ENCODE results near the gene TMEM131. TPM values are rescaled to one million over a fixed set of nuclear protein-coding genes. Genes with fewer than 3 reads are reported as not detected.

The TMEM131 gene
- total and polyA plus RNA-seq, 7 donors = 4.8 to 37.5 (median 24.3) TPM

DNA sequence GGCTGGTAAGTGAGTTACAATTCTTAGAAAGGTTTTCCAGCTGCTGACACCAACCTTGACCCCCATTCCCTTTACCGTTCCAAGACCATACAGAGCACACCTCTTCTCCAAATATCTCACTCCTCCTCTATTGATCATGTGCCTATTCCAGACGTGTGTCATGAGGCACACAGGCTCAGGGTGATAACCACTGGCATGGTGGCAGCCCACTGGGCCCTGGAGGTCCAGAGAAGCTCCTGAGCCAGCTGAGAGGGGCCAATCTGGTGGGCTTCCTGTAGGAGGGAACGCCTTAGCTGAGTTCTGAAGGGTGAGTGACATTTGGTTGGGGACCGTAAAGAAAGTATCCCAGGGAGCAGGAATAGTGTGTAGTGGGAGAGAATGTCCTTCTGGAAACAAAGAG, 254.1 kb downstream of the TMEM131 start:
- DNase-seq = no peak
- 72 to 84% methylated on average over 4 of the region's 4 CpGs for WGBS, 2 donors

GRCh38 chr2:97741251-97741650, 254.5 kb downstream of the TMEM131 start:
- no peak for TF ChIP-seq POLR2A (IDR thresholded peaks at IDR 0.05)
- no peak for TF ChIP-seq EP300 (IDR thresholded peaks at IDR 0.05)
- no peak for TF ChIP-seq POLR2AphosphoS5 (IDR thresholded peaks at IDR 0.05)
- no peak for TF ChIP-seq CTCF (IDR thresholded peaks at IDR 0.05)
- Histone ChIP-seq H3K9me3 (no peaks in the 10 kb centered on the region), H3K27ac (no peak overlapping the region), H3K4me3 (no peak overlapping the region), H3K27me3 (no peaks in the 10 kb centered on the region), H3K4me1 (peaks cover 0 to 12% (median 8%) of the 10 kb centered on the region in 4 donors), H3K36me3 (no peaks in the 10 kb centered on the region)
- intact Hi-C loops (cut with DNase I) = no loop called here
- no peak for DNase-seq
- WGBS, 2 donors = 89 to 93% methylated on average over 20 of the region's 20 CpGs

More for the DNA sequence above, 254.1 kb downstream of the TMEM131 start:
- H3K36me3 ChIP-seq = no peaks in the 10 kb centered on the region
- TF ChIP-seq CTCF (IDR thresholded peaks at IDR 0.05) (no peak), POLR2A (IDR thresholded peaks at IDR 0.05) (no peak), POLR2AphosphoS5 (IDR thresholded peaks at IDR 0.05) (no peak), EP300 (IDR thresholded peaks at IDR 0.05) (no peak)
- H3K27me3 ChIP-seq = no peaks in the 10 kb centered on the region
- no peaks in the 10 kb centered on the region for H3K9me3 ChIP-seq
- H3K4me1 ChIP-seq = peaks cover 0 to 16% (median 10%) of the 10 kb centered on the region in 4 donors
- no peak overlapping the region for H3K4me3 ChIP-seq
- intact Hi-C loops (cut with DNase I) = no loop called here
- H3K27ac ChIP-seq = no peak overlapping the region

DNA sequence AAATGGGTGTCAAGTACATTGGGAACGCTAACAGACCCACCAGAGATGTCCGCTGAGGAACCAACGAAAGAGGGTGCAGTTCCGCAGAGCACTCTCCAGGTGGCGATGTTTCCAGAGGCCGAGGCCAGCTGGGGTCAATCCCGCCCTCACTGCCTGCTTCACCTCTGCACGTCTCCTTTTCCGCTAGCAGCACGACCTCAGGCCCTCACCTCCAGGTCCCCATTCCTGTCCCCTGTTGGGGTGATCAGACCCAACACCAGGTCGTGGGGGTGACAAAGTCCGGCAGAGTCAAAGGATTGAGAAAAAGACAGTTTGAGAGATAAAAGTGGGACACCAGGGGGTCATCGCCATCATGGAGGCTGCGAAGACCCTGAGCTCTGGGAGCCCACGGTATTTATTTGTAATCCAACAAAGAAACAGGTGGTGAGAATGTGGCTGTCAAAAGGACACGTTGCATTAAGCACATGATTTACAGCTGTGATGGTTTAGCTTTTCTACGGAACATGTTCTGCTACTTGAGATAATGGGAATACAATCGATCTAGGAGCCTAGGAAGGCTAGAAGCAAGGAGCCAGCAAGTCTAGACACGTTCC, 255.1 kb downstream of the TMEM131 start:
- intact Hi-C loops (cut with DNase I) = no loop called here
- no peak for DNase-seq
- no peak for TF ChIP-seq POLR2A (IDR thresholded peaks at IDR 0.05)
- no peak for TF ChIP-seq EP300 (IDR thresholded peaks at IDR 0.05)
- TF ChIP-seq CTCF (IDR thresholded peaks at IDR 0.05) = peak in 3 of 4 experiments; percentile 40 to 48 (median 46)
- TF ChIP-seq POLR2AphosphoS5 (IDR thresholded peaks at IDR 0.05) = peak in 1 of 4 donors; percentile 4

DNA sequence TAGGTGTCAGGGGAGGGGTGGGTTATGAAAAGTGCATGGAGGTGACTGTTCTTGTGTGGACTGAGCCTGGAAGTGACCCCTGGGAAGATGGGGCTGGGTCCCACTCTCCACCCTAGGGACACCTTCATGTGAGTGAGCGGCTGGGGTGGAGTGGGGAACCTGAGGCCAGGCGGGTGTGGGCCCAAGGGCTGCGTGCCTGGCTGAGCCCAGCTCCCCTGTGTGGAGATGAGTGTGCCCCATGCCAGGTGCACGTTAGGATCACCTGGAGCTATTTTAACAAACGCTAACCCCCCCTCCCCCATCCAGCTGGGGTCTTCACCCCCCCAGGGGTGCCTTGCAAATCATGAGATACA, 255.9 kb downstream of the TMEM131 start:
- intact Hi-C loops (cut with DNase I) = no loop called here
- H3K4me3 ChIP-seq = no peak overlapping the region
- no peak overlapping the region for H3K27ac ChIP-seq
- H3K4me1 ChIP-seq = no peaks in the 10 kb centered on the region
- no peak for TF ChIP-seq POLR2AphosphoS5 (IDR thresholded peaks at IDR 0.05)
- TF ChIP-seq EP300 (IDR thresholded peaks at IDR 0.05) = no peak
- no peak for TF ChIP-seq POLR2A (IDR thresholded peaks at IDR 0.05)
- no peak for TF ChIP-seq CTCF (IDR thresholded peaks at IDR 0.05)
- WGBS, 2 donors = 48 to 82% methylated on average over 5 of the region's 5 CpGs
- no peaks in the 10 kb centered on the region for H3K27me3 ChIP-seq
- no peaks in the 10 kb centered on the region for H3K9me3 ChIP-seq
- no peak for DNase-seq
- H3K36me3 ChIP-seq = no peaks in the 10 kb centered on the region

More for the DNA sequence above, 255.1 kb downstream of the TMEM131 start:
- Histone ChIP-seq H3K36me3 (no peaks in the 10 kb centered on the region), H3K9me3 (no peaks in the 10 kb centered on the region), H3K4me1 (peaks cover 0 to 6% (median 4%) of the 10 kb centered on the region in 4 donors), H3K27me3 (no peaks in the 10 kb centered on the region), H3K27ac (no peak overlapping the region), H3K4me3 (no peak overlapping the region)
- WGBS, 2 donors = 25 to 34% methylated on average over 19 of the region's 19 CpGs

Data from sigmoid colon (tissue), 7 donors.